ENCODE measurements around the gene ARHGEF7.

The ARHGEF7 gene

GRCh38 chr13:111225166-111225565 lies 110.1 kb downstream of the ARHGEF7 start:
- Histone ChIP-seq H3K9me3 (ENCODE audit: control insufficient read depth, insufficient read depth, low read length) (no peaks in the 10 kb centered on the region), H3K9ac (ENCODE audit: low read depth, low read length) (no peak overlapping the region), H3K4me1 (ENCODE audit: control insufficient read depth, insufficient read depth, low read length) (no peaks in the 10 kb centered on the region), H3K27me3 (ENCODE audit: control insufficient read depth, insufficient read depth, low read length) (no peaks in the 10 kb centered on the region), H3K4me3 (ENCODE audit: low read depth, low read length) (no peak overlapping the region), H3K36me3 (ENCODE audit: control insufficient read depth, insufficient read depth, low read length) (no peaks in the 10 kb centered on the region)

- no peaks in the 10 kb centered on the region for H3K9me3 ChIP-seq (ENCODE audit: control insufficient read depth, insufficient read depth, low read length)
- no peaks in the 10 kb centered on the region for H3K4me1 ChIP-seq (ENCODE audit: control insufficient read depth, insufficient read depth, low read length)
- no peaks in the 10 kb centered on the region for H3K36me3 ChIP-seq (ENCODE audit: control insufficient read depth, insufficient read depth, low read length)
- no peak overlapping the region for H3K9ac ChIP-seq (ENCODE audit: low read depth, low read length)
- no peaks in the 10 kb centered on the region for H3K27me3 ChIP-seq (ENCODE audit: control insufficient read depth, insufficient read depth, low read length)
- H3K4me3 ChIP-seq (ENCODE audit: low read depth, low read length) = no peak overlapping the region
Observed at GRCh38 chr13:111225810-111226546, 110.9 kb downstream of the ARHGEF7 start.

- Histone ChIP-seq H3K9me3 (ENCODE audit: control insufficient read depth, insufficient read depth, low read length) (no peaks in the 10 kb centered on the region), H3K9ac (ENCODE audit: low read depth, low read length) (no peak overlapping the region), H3K4me1 (ENCODE audit: control insufficient read depth, insufficient read depth, low read length) (no peaks in the 10 kb centered on the region), H3K4me3 (ENCODE audit: low read depth, low read length) (no peak overlapping the region), H3K27me3 (ENCODE audit: control insufficient read depth, insufficient read depth, low read length) (no peaks in the 10 kb centered on the region), H3K36me3 (ENCODE audit: control insufficient read depth, insufficient read depth, low read length) (no peaks in the 10 kb centered on the region)
Observed at GRCh38 chr13:111227405-111227804, 112.3 kb downstream of the ARHGEF7 start.

- Histone ChIP-seq H3K9me3 (ENCODE audit: control insufficient read depth, insufficient read depth, low read length) (no peaks in the 10 kb centered on the region), H3K9ac (ENCODE audit: low read depth, low read length) (no peak overlapping the region), H3K36me3 (ENCODE audit: control insufficient read depth, insufficient read depth, low read length) (no peaks in the 10 kb centered on the region), H3K4me1 (ENCODE audit: control insufficient read depth, insufficient read depth, low read length) (no peaks in the 10 kb centered on the region), H3K4me3 (ENCODE audit: low read depth, low read length) (no peak overlapping the region), H3K27me3 (ENCODE audit: control insufficient read depth, insufficient read depth, low read length) (no peaks in the 10 kb centered on the region)
Observed at GRCh38 chr13:111228262-111229144, 113.4 kb downstream of the ARHGEF7 start.

GRCh38 chr13:111230385-111230930 lies 115.3 kb downstream of the ARHGEF7 start:
- Histone ChIP-seq H3K4me3 (ENCODE audit: low read depth, low read length) (no peak overlapping the region), H3K27me3 (ENCODE audit: control insufficient read depth, insufficient read depth, low read length) (no peaks in the 10 kb centered on the region), H3K9me3 (ENCODE audit: control insufficient read depth, insufficient read depth, low read length) (no peaks in the 10 kb centered on the region), H3K9ac (ENCODE audit: low read depth, low read length) (no peak overlapping the region), H3K4me1 (ENCODE audit: control insufficient read depth, insufficient read depth, low read length) (no peaks in the 10 kb centered on the region), H3K36me3 (ENCODE audit: control insufficient read depth, insufficient read depth, low read length) (no peaks in the 10 kb centered on the region)

GRCh38 chr13:111232191-111232590 lies 117.1 kb downstream of the ARHGEF7 start:
- Histone ChIP-seq H3K4me3 (ENCODE audit: low read depth, low read length) (no peak overlapping the region), H3K9ac (ENCODE audit: low read depth, low read length) (no peak overlapping the region), H3K27me3 (ENCODE audit: control insufficient read depth, insufficient read depth, low read length) (no peaks in the 10 kb centered on the region), H3K36me3 (ENCODE audit: control insufficient read depth, insufficient read depth, low read length) (no peaks in the 10 kb centered on the region), H3K4me1 (ENCODE audit: control insufficient read depth, insufficient read depth, low read length) (no peaks in the 10 kb centered on the region), H3K9me3 (ENCODE audit: control insufficient read depth, insufficient read depth, low read length) (no peaks in the 10 kb centered on the region)

GRCh38 chr13:111233080-111233479 lies 118.0 kb downstream of the ARHGEF7 start:
- no peak overlapping the region for H3K4me3 ChIP-seq (ENCODE audit: low read depth, low read length)
- H3K9ac ChIP-seq (ENCODE audit: low read depth, low read length) = no peak overlapping the region

GRCh38 chr13:111239764-111240670 lies 124.9 kb downstream of the ARHGEF7 start:
- Histone ChIP-seq H3K36me3 (ENCODE audit: control insufficient read depth, insufficient read depth, low read length) (no peaks in the 10 kb centered on the region), H3K27me3 (ENCODE audit: control insufficient read depth, insufficient read depth, low read length) (no peaks in the 10 kb centered on the region), H3K9me3 (ENCODE audit: control insufficient read depth, insufficient read depth, low read length) (no peaks in the 10 kb centered on the region), H3K4me3 (ENCODE audit: low read depth, low read length) (no peak overlapping the region), H3K9ac (ENCODE audit: low read depth, low read length) (no peak overlapping the region), H3K4me1 (ENCODE audit: control insufficient read depth, insufficient read depth, low read length) (no peaks in the 10 kb centered on the region)

More at GRCh38 chr13:111233080-111233479, 118.0 kb downstream of the ARHGEF7 start:
- H3K4me1 ChIP-seq (ENCODE audit: control insufficient read depth, insufficient read depth, low read length) = no peaks in the 10 kb centered on the region
- H3K9me3 ChIP-seq (ENCODE audit: control insufficient read depth, insufficient read depth, low read length) = no peaks in the 10 kb centered on the region
- H3K36me3 ChIP-seq (ENCODE audit: control insufficient read depth, insufficient read depth, low read length) = no peaks in the 10 kb centered on the region
- no peaks in the 10 kb centered on the region for H3K27me3 ChIP-seq (ENCODE audit: control insufficient read depth, insufficient read depth, low read length)

- H3K9me3 ChIP-seq (ENCODE audit: control insufficient read depth, insufficient read depth, low read length) = no peaks in the 10 kb centered on the region
- no peaks in the 10 kb centered on the region for H3K36me3 ChIP-seq (ENCODE audit: control insufficient read depth, insufficient read depth, low read length)
- no peak overlapping the region for H3K4me3 ChIP-seq (ENCODE audit: low read depth, low read length)
- no peak overlapping the region for H3K9ac ChIP-seq (ENCODE audit: low read depth, low read length)
- no peaks in the 10 kb centered on the region for H3K4me1 ChIP-seq (ENCODE audit: control insufficient read depth, insufficient read depth, low read length)
- no peaks in the 10 kb centered on the region for H3K27me3 ChIP-seq (ENCODE audit: control insufficient read depth, insufficient read depth, low read length)
Observed at GRCh38 chr13:111241006-111241755, 126.1 kb downstream of the ARHGEF7 start.

GRCh38 chr13:111241862-111242261 lies 126.8 kb downstream of the ARHGEF7 start:
- Histone ChIP-seq H3K4me1 (ENCODE audit: control insufficient read depth, insufficient read depth, low read length) (no peaks in the 10 kb centered on the region), H3K4me3 (ENCODE audit: low read depth, low read length) (no peak overlapping the region), H3K9ac (ENCODE audit: low read depth, low read length) (no peak overlapping the region), H3K36me3 (ENCODE audit: control insufficient read depth, insufficient read depth, low read length) (no peaks in the 10 kb centered on the region), H3K9me3 (ENCODE audit: control insufficient read depth, insufficient read depth, low read length) (no peaks in the 10 kb centered on the region), H3K27me3 (ENCODE audit: control insufficient read depth, insufficient read depth, low read length) (no peaks in the 10 kb centered on the region)
